Liver (tissue), 9 donors: ENCODE measurements around the gene THAP11. TPM values are rescaled to one million over a fixed set of nuclear protein-coding genes. Genes with fewer than 3 reads are reported as not detected.
A peak's percentile ranks its signal among the peaks of the same experiment; 100 is the strongest.

Experiments
- DNase-seq: peaks from one replicate; pipeline ENCODE4 v3.0.0-alpha.2; 2017; ENCODE audit warnings: low spot score
- H3K27ac ChIP-seq, 2 donors: one replicate each; pipeline ENCODE4 v1.7.0; 2013; ENCODE audit warnings: inconsistent platforms in 2 of 2, low read length in 2 of 2, control low read depth in 1 of 2, low read depth in 1 of 2, mild to moderate bottlenecking in 1 of 2
- H3K27me3 ChIP-seq, 4 donors: one replicate each; pipeline versions ENCODE4 v1.6.1 to v1.7.0; 2013; ENCODE audit warnings: low read length in 3 of 4, inconsistent platforms in 1 of 4, mild to moderate bottlenecking in 1 of 4, moderate library complexity in 1 of 4; ENCODE audit not compliant: control insufficient read depth in 4 of 4, insufficient read depth in 4 of 4
- H3K36me3 ChIP-seq, 4 donors: one replicate each; pipeline versions ENCODE4 v1.6.1 to v1.7.0; 2013; ENCODE audit warnings: low read length in 3 of 4, mild to moderate bottlenecking in 3 of 4, low read depth in 1 of 4, moderate library complexity in 1 of 4; ENCODE audit not compliant: control insufficient read depth in 4 of 4, insufficient read depth in 3 of 4
- H3K4me1 ChIP-seq, 4 donors: one replicate each; pipeline versions ENCODE4 v1.6.1 to v1.7.0; 2013; ENCODE audit warnings: low read length in 3 of 4, mild to moderate bottlenecking in 3 of 4, moderate library complexity in 1 of 4; ENCODE audit not compliant: control insufficient read depth in 4 of 4, insufficient read depth in 4 of 4
- H3K4me3 ChIP-seq, 3 donors: one replicate each; pipeline versions ENCODE4 v1.6.1 to v1.7.0; 2013; ENCODE audit warnings: low read length in 3 of 3, control low read depth in 1 of 3, low read depth in 1 of 3, mild to moderate bottlenecking in 1 of 3
- H3K9ac ChIP-seq, 2 donors: one replicate each; pipeline ENCODE4 v1.7.0; 2013; ENCODE audit warnings: low read length in 2 of 2, mild to moderate bottlenecking in 2 of 2, moderate library complexity in 2 of 2, control low read depth in 1 of 2, low read depth in 1 of 2
- H3K9me3 ChIP-seq, 4 donors: one replicate each; pipeline versions ENCODE4 v1.6.1 to v1.7.0; 2013; ENCODE audit warnings: low read length in 3 of 4; ENCODE audit not compliant: control insufficient read depth in 4 of 4
- ATF3 ChIP-seq: IDR thresholded peaks from 2 replicates; pipeline ENCODE4 v1.6.1; 2016; ENCODE audit warnings: antibody characterized with exemption
- EGR1 ChIP-seq, 2 donors: IDR thresholded peaks; 2 replicates each; pipeline ENCODE4 v1.6.1; 2016 to 2018; ENCODE audit warnings: antibody characterized with exemption in 2 of 2, low read depth in 2 of 2
- FOXA1 ChIP-seq: IDR thresholded peaks from 2 replicates; pipeline ENCODE4 v1.6.1; 2016; ENCODE audit warnings: antibody characterized with exemption
- FOXA2 ChIP-seq: IDR thresholded peaks from 2 replicates; pipeline ENCODE4 v1.6.1; 2016; ENCODE audit warnings: antibody characterized with exemption
- GABPA ChIP-seq, 2 donors: IDR thresholded peaks in 1 of 2; conservative IDR thresholded peaks in 1 of 2; 2 replicates each; pipeline ENCODE4 v1.6.1; 2016; ENCODE audit warnings: antibody characterized with exemption in 2 of 2, mild to moderate bottlenecking in 1 of 2, moderate library complexity in 1 of 2
- HNF4A ChIP-seq, 2 donors: conservative IDR thresholded peaks; 2 replicates each; pipeline ENCODE4 v1.6.1; 2016; ENCODE audit warnings: antibody characterized with exemption in 2 of 2, mild to moderate bottlenecking in 2 of 2
- HNF4G ChIP-seq: IDR thresholded peaks from 2 replicates; pipeline ENCODE4 v1.6.1; 2016; ENCODE audit warnings: antibody characterized with exemption
- JUND ChIP-seq, 2 donors: IDR thresholded peaks; 2 replicates each; pipeline ENCODE4 v1.6.1; 2016; ENCODE audit warnings: antibody characterized with exemption in 2 of 2
- NR2F2 ChIP-seq: IDR thresholded peaks from 2 replicates; pipeline ENCODE4 v1.6.1; 2016; ENCODE audit warnings: antibody characterized with exemption
- RAD21 ChIP-seq, 2 donors: IDR thresholded peaks; 2 replicates each; pipeline ENCODE4 v1.6.1; 2016; ENCODE audit warnings: antibody characterized with exemption in 2 of 2, mild to moderate bottlenecking in 2 of 2
- REST ChIP-seq: IDR thresholded peaks from 2 replicates; pipeline ENCODE4 v1.6.1; 2016; ENCODE audit warnings: antibody characterized with exemption, mild to moderate bottlenecking
- RXRA ChIP-seq, 2 donors: IDR thresholded peaks; 2 replicates each; pipeline ENCODE4 v1.6.1; 2017 to 2018; ENCODE audit warnings: antibody characterized with exemption in 2 of 2, mild to moderate bottlenecking in 1 of 2
- SP1 ChIP-seq: IDR thresholded peaks from 2 replicates; pipeline ENCODE4 v1.6.1; 2018; ENCODE audit warnings: antibody characterized with exemption, mild to moderate bottlenecking
- TAF1 ChIP-seq: conservative IDR thresholded peaks from 2 replicates; pipeline ENCODE4 v1.6.1; 2016; ENCODE audit warnings: antibody characterized with exemption, mild to moderate bottlenecking
- YY1 ChIP-seq: IDR thresholded peaks from 2 replicates; pipeline ENCODE4 v1.6.1; 2016; ENCODE audit warnings: antibody characterized with exemption, mild to moderate bottlenecking
- WGBS: extraction: QIAGEN DNeasy Blood & Tissue Kit; methylation state at CpG from one replicate; pipeline ENCODE4 v1.1.7; 2013; 5-methylcytosine and 5-hydroxymethylcytosine counted together
- polyA plus RNA-seq, 2 donors: library from polyadenylated mRNA; stranded (reverse) in 1 of 2; unstranded in 1 of 2; fragments of 200-250 nt in 1 of 2; fragments of >200 nt in 1 of 2; fragmentation: Nextera tagmentation in 1 of 2; extraction: Ambion mirVana in 1 of 2; gene quantifications; one replicate each; pipeline versions ENCODE4 v1.2.1 to v1.2.3, GENCODE V29; 2013 to 2015
- total RNA-seq, 2 donors: library from RNA; depleted of rRNA; stranded (reverse); fragments of >200 nt; gene quantifications; one replicate each; pipeline ENCODE4 v1.2.3, GENCODE V29; 2014
- TF ChIP-seq, protein P1 (sequence below): IDR thresholded peaks from 2 replicates; pipeline ENCODE4 v1.6.1; 2016; ENCODE audit warnings: antibody characterized with exemption
- TF ChIP-seq, protein P2 (sequence below): IDR thresholded peaks from 2 replicates; pipeline ENCODE4 v1.6.1; 2016; ENCODE audit warnings: antibody characterized with exemption
- TF ChIP-seq, protein P3 (sequence below): fragments of 150-350 bp; IDR thresholded peaks from 2 replicates; pipeline ENCODE4 v1.5.1; 2017; ENCODE audit warnings: improper control_type of control experiment, low read depth, low read length; ENCODE audit not compliant: missing input control
- donor health status: healthy.
- donor health status: healthy.
- donor health status: healthy.
- donor health status: healthy.
- donor health status: healthy.

The THAP11 gene
- total and polyA plus RNA-seq, 4 donors = 6.7 to 19.7 (median 11.8) TPM

GRCh38 chr16:67804853-67805542, 37.1 kb upstream of the THAP11 start:
- no peak for TF ChIP-seq EGR1 (IDR thresholded peaks at IDR 0.05; ENCODE audit: low read depth in 2 of 2)
- TF ChIP-seq, protein P1, sequence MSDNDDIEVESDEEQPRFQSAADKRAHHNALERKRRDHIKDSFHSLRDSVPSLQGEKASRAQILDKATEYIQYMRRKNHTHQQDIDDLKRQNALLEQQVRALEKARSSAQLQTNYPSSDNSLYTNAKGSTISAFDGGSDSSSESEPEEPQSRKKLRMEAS = peak; percentile 21
- TF ChIP-seq TAF1 = no peak
- no peak for TF ChIP-seq HNF4G
- no peak for TF ChIP-seq RAD21 (IDR thresholded peaks at IDR 0.05)
- no peak for TF ChIP-seq FOXA1
- peak in 1 of 2 donors; percentile 18 for TF ChIP-seq JUND (IDR thresholded peaks at IDR 0.05)
- TF ChIP-seq HNF4A (conservative IDR thresholded peaks at IDR 0.05) = peak in 1 of 2 donors; percentile 33
- TF ChIP-seq ATF3 = no peak
- TF ChIP-seq RXRA (IDR thresholded peaks at IDR 0.05) = peak in 1 of 2 donors; percentile 33
- no peak for TF ChIP-seq REST
- TF ChIP-seq, protein P2, sequence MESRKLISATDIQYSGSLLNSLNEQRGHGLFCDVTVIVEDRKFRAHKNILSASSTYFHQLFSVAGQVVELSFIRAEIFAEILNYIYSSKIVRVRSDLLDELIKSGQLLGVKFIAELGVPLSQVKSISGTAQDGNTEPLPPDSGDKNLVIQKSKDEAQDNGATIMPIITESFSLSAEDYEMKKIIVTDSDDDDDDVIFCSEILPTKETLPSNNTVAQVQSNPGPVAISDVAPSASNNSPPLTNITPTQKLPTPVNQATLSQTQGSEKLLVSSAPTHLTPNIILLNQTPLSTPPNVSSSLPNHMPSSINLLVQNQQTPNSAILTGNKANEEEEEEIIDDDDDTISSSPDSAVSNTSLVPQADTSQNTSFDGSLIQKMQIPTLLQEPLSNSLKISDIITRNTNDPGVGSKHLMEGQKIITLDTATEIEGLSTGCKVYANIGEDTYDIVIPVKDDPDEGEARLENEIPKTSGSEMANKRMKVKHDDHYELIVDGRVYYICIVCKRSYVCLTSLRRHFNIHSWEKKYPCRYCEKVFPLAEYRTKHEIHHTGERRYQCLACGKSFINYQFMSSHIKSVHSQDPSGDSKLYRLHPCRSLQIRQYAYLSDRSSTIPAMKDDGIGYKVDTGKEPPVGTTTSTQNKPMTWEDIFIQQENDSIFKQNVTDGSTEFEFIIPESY = peak; percentile 13
- peak; percentile 60 for TF ChIP-seq YY1
- TF ChIP-seq, protein P3, sequence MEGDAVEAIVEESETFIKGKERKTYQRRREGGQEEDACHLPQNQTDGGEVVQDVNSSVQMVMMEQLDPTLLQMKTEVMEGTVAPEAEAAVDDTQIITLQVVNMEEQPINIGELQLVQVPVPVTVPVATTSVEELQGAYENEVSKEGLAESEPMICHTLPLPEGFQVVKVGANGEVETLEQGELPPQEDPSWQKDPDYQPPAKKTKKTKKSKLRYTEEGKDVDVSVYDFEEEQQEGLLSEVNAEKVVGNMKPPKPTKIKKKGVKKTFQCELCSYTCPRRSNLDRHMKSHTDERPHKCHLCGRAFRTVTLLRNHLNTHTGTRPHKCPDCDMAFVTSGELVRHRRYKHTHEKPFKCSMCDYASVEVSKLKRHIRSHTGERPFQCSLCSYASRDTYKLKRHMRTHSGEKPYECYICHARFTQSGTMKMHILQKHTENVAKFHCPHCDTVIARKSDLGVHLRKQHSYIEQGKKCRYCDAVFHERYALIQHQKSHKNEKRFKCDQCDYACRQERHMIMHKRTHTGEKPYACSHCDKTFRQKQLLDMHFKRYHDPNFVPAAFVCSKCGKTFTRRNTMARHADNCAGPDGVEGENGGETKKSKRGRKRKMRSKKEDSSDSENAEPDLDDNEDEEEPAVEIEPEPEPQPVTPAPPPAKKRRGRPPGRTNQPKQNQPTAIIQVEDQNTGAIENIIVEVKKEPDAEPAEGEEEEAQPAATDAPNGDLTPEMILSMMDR = no peak
- peak; percentile 28 for TF ChIP-seq FOXA2
- TF ChIP-seq NR2F2 = no peak
- no peak for TF ChIP-seq GABPA (IDR thresholded peaks at IDR 0.05 in 1 of 2, conservative IDR thresholded peaks at IDR 0.05 in 1 of 2)
- no peak for TF ChIP-seq SP1
- peak overlapping the region; percentile 83 to 97 (median 85) for H3K4me3 ChIP-seq
- H3K36me3 ChIP-seq = peaks cover 0 to 17% (median 9%) of the 10 kb centered on the region in 4 donors
- peak overlapping the region; percentile 71 to 89 for H3K9ac ChIP-seq
- no peak for DNase-seq
- H3K27me3 ChIP-seq = no peaks in the 10 kb centered on the region
- H3K9me3 ChIP-seq = no peaks in the 10 kb centered on the region
- WGBS = 40% methylated on average over 4 of the region's 4 CpGs
- H3K27ac ChIP-seq = peak overlapping the region; percentile 73 to 88
- H3K4me1 ChIP-seq = peaks cover 7 to 47% (median 35%) of the 10 kb centered on the region in 4 donors
